Natural killer cell (primary cell): ENCODE data around the gene CHCHD2. TPM values are rescaled to one million over a fixed set of nuclear protein-coding genes. Genes with fewer than 3 reads are reported as not detected.
"Not testable (repeated sequence)": the region's sequence is repeated elsewhere in the genome, so short reads cannot be mapped to it uniquely, and the experiment has no call there.

Source experiments
- ATAC-seq, 3 donors: fragments of 150-1000 bp in 2 of 3; fragments of 200-7000 bp in 1 of 3; cut with Tn5 transposase; 1 replicate in 1 of 3; 2 replicates in 2 of 3; pipeline ENCODE4 v1.10.0; 2021; ENCODE audit warnings: mild to moderate bottlenecking in 2 of 3, moderate library complexity in 2 of 3
- DNase-seq, 2 donors: peaks; one replicate each; pipeline versions ENCODE4 v3.0.0 to v3.0.0-alpha.2; 2013 to 2021; ENCODE audit warnings: mixed read lengths in 1 of 2
- H3K27ac ChIP-seq: one replicate; pipeline ENCODE4 v1.5.1; 2013; ENCODE audit warnings: mild to moderate bottlenecking, low read length
- H3K27me3 ChIP-seq: one replicate; pipeline ENCODE4 v1.6.1; 2013; ENCODE audit warnings: low read length; ENCODE audit not compliant: control insufficient read depth, insufficient read depth
- H3K36me3 ChIP-seq: one replicate; pipeline ENCODE4 v1.6.1; 2013; ENCODE audit warnings: low read length; ENCODE audit not compliant: control insufficient read depth, insufficient read depth
- H3K4me1 ChIP-seq: one replicate; pipeline ENCODE4 v1.6.1; 2013; ENCODE audit warnings: low read length; ENCODE audit not compliant: control insufficient read depth, insufficient read depth
- H3K4me3 ChIP-seq: one replicate; pipeline ENCODE4 v1.5.1; 2013; ENCODE audit warnings: low read length
- H3K9me3 ChIP-seq: one replicate; pipeline ENCODE4 v1.6.1; 2013; ENCODE audit warnings: low read length; ENCODE audit not compliant: control insufficient read depth, insufficient read depth
- H3K27ac Mint-ChIP-seq, 2 donors: one replicate each; pipeline ENCODE4 v1.8.0; 2022; ENCODE audit warnings: mild to moderate bottlenecking in 2 of 2, mixed read lengths in 2 of 2, moderate library complexity in 1 of 2
- H3K27me3 Mint-ChIP-seq, 2 donors: one replicate each; pipeline ENCODE4 v1.8.0; 2022; ENCODE audit warnings: low read depth in 2 of 2, mixed read lengths in 2 of 2
- H3K36me3 Mint-ChIP-seq: one replicate; pipeline ENCODE4 v1.8.0; 2022; ENCODE audit warnings: mixed read lengths
- H3K4me1 Mint-ChIP-seq, 2 donors: one replicate each; pipeline ENCODE4 v1.8.0; 2022; ENCODE audit warnings: mixed read lengths in 2 of 2
- H3K4me3 Mint-ChIP-seq: one replicate; pipeline ENCODE4 v1.8.0; 2022; ENCODE audit warnings: mild to moderate bottlenecking, moderate library complexity, mixed read lengths
- H3K9me3 Mint-ChIP-seq, 2 donors: one replicate each; pipeline ENCODE4 v1.8.0; 2022; ENCODE audit warnings: mixed read lengths in 2 of 2
- WGBS: methylation state at CpG from one replicate; pipeline ENCODE4 v1.1.7; 2013; ENCODE audit warnings: missing lambda C conversion rate; ENCODE audit not compliant: insufficient coverage; 5-methylcytosine and 5-hydroxymethylcytosine counted together
- intact Hi-C: fragments of 100-400 bp; cut with micrococcal nuclease; formaldehyde crosslinking; loops from one replicate; pipeline ENCODE4 v1.14.2; 2022
- total RNA-seq, 4 donors: library from RNA; stranded (reverse); fragments of 120-200 nt in 1 of 4; gene quantifications; one replicate each; pipeline versions ENCODE4 v1.2.3 to v1.2.4, GENCODE V29; 2013 to 2022
- TF ChIP-seq, protein P1 (sequence below): fragments of 200-600 bp; IDR thresholded peaks from one replicate; pipeline ENCODE4 v1.8.0; 2022; ENCODE audit warnings: antibody characterized with exemption

CHCHD2 gene
- total RNA-seq, 3 donors from 2014 or later (not counting 1 experiment from before 2014, with no cell fraction given), result 176 to 224 (median 184) TPM

DNA sequence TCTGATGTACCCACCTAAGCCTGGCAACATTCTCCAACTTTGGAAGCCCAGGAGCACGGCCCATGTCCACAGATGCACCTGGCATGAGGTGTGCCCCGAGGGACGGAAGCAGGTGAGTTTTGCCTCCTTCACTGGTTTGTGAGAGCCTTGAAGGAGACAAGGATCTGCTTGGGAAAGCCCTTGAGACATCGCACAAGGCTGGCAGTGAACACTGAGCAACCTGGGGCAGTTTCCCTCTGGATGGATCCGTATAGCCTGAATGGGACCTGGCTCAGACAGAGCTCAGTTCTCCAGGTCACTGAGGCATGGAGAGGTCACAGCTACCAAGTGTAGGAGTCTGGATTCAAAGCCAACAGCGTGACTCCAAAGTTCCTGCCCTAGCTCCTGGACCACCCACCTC is 18.7 kb upstream of the CHCHD2 start:
- ATAC-seq (no peak), DNase-seq (no peak)
- no peak overlapping the region for H3K4me3 Mint-ChIP-seq
- no peaks in the 10 kb centered on the region for H3K36me3 Mint-ChIP-seq
- Histone ChIP-seq H3K27ac (no peak overlapping the region), H3K36me3 (no peaks in the 10 kb centered on the region), H3K27me3 (no peaks in the 10 kb centered on the region), H3K4me1 (no peaks in the 10 kb centered on the region), H3K4me3 (no peak overlapping the region), H3K9me3 (no peaks in the 10 kb centered on the region)
- intact Hi-C loops, result no loop called here
- H3K9me3 Mint-ChIP-seq, result no peaks in the 10 kb centered on the region
- 68% methylated on average over 6 of the region's 6 CpGs for WGBS
- H3K4me1 Mint-ChIP-seq, result no peaks in the 10 kb centered on the region
- no peak overlapping the region for H3K27ac Mint-ChIP-seq
- TF ChIP-seq, protein P1, sequence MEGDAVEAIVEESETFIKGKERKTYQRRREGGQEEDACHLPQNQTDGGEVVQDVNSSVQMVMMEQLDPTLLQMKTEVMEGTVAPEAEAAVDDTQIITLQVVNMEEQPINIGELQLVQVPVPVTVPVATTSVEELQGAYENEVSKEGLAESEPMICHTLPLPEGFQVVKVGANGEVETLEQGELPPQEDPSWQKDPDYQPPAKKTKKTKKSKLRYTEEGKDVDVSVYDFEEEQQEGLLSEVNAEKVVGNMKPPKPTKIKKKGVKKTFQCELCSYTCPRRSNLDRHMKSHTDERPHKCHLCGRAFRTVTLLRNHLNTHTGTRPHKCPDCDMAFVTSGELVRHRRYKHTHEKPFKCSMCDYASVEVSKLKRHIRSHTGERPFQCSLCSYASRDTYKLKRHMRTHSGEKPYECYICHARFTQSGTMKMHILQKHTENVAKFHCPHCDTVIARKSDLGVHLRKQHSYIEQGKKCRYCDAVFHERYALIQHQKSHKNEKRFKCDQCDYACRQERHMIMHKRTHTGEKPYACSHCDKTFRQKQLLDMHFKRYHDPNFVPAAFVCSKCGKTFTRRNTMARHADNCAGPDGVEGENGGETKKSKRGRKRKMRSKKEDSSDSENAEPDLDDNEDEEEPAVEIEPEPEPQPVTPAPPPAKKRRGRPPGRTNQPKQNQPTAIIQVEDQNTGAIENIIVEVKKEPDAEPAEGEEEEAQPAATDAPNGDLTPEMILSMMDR, result no peak
- H3K27me3 Mint-ChIP-seq, result no peaks in the 10 kb centered on the region

GRCh38 chr7:56121440-56121839 is 15.2 kb upstream of the CHCHD2 start:
- H3K4me3 Mint-ChIP-seq, result no peak overlapping the region
- Histone ChIP-seq H3K9me3 (no peaks in the 10 kb centered on the region), H3K4me3 (no peak overlapping the region), H3K4me1 (no peaks in the 10 kb centered on the region), H3K27me3 (peaks cover 5% of the 10 kb centered on the region), H3K36me3 (no peaks in the 10 kb centered on the region), H3K27ac (no peak overlapping the region)
- no peak overlapping the region for H3K27ac Mint-ChIP-seq
- no peaks in the 10 kb centered on the region for H3K9me3 Mint-ChIP-seq
- H3K36me3 Mint-ChIP-seq, result no peaks in the 10 kb centered on the region
- peaks cover 7 to 15% of the 10 kb centered on the region in 2 donors for H3K27me3 Mint-ChIP-seq
- 90% methylated on average over 6 of the region's 6 CpGs for WGBS
- TF ChIP-seq, protein P1, result no peak
- no peaks in the 10 kb centered on the region for H3K4me1 Mint-ChIP-seq
- ATAC-seq, result no peak
- intact Hi-C loops, result no loop called here
- no peak for DNase-seq

DNA sequence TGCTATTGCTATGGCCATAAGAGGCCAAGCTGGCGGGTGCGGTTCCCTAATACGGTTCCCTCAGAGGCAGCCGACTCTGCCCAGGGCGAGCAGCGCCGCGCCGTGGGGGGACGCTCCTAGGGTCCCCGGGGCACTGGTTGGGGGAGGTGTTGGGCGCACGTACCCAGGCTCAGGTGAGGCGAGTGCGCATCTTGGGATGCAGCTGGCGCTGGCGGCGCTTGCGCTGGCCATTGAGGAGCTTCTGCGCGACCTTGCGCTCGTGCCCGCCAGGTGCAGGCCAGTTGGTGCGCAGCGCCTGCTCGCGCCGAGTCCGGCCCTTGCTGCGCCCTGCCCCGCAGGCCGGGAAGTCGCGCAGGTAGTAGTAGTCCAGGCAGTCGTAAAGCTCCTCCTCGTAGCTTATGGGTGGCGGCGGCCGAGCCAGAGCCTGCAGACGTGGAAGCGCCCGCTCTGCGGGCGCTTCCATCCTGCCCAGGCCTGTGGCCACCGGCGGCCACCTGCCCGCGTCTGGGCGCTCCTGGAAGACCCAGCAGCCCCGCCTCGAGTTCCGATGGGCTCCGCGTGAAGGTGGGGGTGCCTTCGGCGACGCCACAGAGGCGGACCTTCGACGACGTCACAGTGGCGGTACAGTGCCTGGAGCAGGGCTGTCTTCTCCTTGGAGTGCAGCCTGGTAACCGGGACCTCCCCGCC is 9.7 kb upstream of the CHCHD2 start, which contains the start of gene NUPR2:
Gene NUPR2 (minus strand): TSS at position 566 of the 687 bp plus-strand sequence. CDS start 103 bp downstream, at position 463.
- H3K27ac ChIP-seq, result no peak within 1 kb of the TSS
- Mint-ChIP-seq H3K36me3 (no peaks in the 10 kb centered on the region), H3K4me1 (no peaks in the 10 kb centered on the region), H3K27me3 (peaks cover 13 to 21% of the 10 kb centered on the region in 2 donors), H3K9me3 (no peaks in the 10 kb centered on the region), H3K4me3 (no peak within 1 kb of the TSS), H3K27ac (no peak within 1 kb of the TSS)
- DNase-seq (no peak), ATAC-seq (no peak)
- no peaks in the 10 kb centered on the region for H3K9me3 ChIP-seq
- H3K27me3 ChIP-seq, result peaks cover 10% of the 10 kb centered on the region
- H3K4me1 ChIP-seq, result no peaks in the 10 kb centered on the region
- H3K4me3 ChIP-seq, result no peak within 1 kb of the TSS
- no peaks in the 10 kb centered on the region for H3K36me3 ChIP-seq
- intact Hi-C loops, result no loop called here
- TF ChIP-seq, protein P1, result no peak
- 15% methylated on average over 65 of the region's 65 CpGs for WGBS

GRCh38 chr7:56112244-56112643 is 6.0 kb upstream of the CHCHD2 start:
- DNase-seq, H3K4me3 Mint-ChIP-seq, intact Hi-C loops, H3K36me3 Mint-ChIP-seq, H3K4me1 Mint-ChIP-seq, ATAC-seq, H3K9me3 Mint-ChIP-seq, H3K4me3 ChIP-seq, H3K36me3 ChIP-seq, H3K27ac Mint-ChIP-seq, H3K27ac ChIP-seq, H3K9me3 ChIP-seq, H3K4me1 ChIP-seq: not testable (repeated sequence)
- H3K27me3 Mint-ChIP-seq, result peaks cover 6 to 10% of the 10 kb centered on the region in 2 donors
- peaks cover 10% of the 10 kb centered on the region for H3K27me3 ChIP-seq
- WGBS, result 79% methylated on average over 3 of the region's 3 CpGs
